GF-D8 (cell line): ENCODE results near the gene RPTOR.
"Not testable (repeated sequence)": the region's sequence is repeated elsewhere in the genome, so short reads cannot be mapped to it uniquely, and the experiment has no call there.

Experiments
- DNase-seq: peaks from one replicate; lab custom pipeline; 2025; lab: John Stamatoyannopoulos, UW

RPTOR gene

DNA sequence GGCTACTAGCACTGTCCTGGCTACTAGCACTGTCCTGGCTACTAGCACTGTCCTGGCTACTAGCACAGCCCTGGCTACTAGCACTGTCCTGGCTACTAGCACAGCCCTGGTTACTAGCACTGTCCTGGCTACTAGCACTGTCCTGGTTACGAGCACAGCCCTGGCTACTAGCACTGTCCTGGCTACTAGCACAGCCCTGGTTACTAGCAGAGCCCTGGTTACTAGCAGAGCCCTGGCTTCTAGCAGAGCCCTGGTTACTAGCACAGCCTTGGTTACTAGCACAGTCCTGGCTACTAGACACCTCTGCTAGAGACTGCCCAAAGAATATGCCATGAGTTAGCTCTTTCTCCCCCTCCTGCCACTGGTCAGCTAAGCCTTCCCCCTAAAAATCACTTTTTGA lies 200.1 kb downstream of the RPTOR start:
- DNase-seq: not testable (repeated sequence)

DNA sequence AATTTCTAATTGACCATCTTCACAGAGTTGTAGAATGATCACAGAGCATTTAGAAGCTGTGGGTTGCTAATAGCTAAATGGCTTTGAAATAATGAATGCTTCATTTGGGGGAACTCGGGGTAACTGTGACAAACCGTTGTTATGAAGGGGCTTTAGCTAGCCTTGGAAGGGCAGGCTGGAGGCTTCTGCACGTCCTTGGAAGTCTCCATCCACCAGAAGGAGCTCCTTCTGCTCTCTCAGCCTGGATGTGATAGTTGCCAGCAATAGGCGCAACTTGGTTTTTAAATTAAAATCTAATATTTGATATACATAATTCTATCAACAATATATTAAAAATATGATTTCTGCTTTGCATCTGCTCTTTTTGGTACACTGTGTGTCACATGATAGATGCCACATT lies 200.5 kb downstream of the RPTOR start:
- no peak for DNase-seq

DNA sequence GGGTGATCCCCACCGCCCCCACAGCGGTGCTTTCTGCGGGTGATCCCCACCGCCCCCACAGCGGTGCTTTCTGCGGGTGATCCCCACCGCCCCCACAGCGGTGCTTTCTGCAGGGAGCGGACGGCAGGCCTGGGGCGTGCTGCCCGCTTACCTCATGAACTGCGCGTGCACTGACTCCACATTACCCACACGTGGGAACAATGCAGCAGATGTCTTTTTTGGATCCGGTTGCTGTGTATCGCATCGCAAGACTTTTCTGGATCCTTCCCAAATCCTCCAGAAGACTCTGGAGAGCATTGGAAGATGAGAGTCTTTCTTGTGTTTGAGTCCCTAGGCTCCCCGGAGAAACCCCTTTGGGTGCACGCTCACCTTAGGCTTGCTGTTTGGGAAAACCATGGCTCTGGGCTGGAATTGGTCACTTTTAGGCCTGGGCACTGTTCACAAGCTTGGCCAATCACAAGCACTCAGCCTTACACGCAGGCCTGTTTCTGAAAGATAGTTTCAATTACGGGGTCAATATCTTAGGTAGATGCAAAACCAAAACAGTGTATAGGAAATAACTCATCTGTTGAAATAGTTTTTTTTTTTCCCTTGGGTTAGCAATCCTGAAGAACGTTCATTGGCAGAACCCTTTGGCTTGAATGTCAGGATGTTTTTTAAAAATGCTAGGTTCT lies 201.8 kb downstream of the RPTOR start:
- no peak for DNase-seq

DNA sequence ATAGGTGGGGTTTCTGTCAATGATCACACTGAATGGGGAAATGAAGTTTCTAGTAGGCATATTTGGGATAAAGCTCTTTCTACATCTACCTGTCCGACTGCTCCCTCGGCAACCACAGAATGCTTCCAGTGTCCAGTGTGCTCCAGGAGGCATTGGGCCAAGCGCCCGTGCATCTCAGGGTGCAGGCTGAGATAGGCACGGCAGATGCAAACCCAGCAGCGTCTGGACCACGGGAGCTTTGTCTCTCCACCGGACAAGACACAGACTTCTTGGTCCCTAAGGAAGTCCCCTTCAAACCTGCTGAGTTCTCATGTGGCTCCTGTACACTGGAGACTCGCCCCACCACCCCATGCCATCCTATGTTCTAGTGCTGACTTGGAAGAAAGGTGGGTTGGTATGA lies 202.8 kb downstream of the RPTOR start:
- DNase-seq: no peak

DNA sequence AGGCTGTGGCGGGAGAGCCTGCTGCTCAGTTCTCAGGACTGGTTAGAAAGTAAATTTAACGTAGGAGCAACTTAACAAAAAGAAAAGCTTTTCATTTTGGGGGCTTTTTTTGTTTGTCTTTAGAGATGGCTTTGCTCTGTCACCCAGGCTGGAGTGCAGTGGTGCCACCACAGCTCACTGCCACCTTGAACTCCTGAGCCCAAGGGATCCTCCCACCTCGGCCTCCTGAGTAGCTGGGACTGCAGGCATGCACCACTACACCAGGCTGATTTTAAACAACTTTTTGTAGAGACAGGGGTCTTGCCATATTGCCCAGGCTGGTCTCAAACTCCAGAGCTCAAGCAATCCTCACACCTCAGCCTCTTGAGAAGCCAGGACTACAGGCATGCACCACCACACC lies 205.0 kb downstream of the RPTOR start:
- no peak for DNase-seq

DNA sequence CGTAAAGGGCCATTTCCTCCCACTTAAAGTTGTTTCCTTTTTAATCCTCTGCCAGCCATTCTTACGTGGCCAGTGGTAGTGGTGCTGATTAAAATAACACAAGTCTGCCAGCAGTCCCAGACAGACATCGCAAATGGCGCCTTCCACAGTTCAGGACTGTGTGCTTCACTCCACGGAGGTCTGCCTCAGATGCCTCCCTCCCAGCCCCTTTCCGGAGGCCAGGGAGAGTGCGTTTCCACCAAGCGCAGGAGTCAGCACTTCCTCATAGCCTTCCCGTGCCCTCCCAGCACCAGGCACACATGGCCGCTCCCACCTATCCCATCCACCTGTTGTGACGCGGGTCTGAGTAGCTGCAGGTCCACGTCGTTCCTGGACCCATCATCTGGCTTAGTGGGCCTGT lies 205.6 kb downstream of the RPTOR start:
- DNase-seq: no peak

DNA sequence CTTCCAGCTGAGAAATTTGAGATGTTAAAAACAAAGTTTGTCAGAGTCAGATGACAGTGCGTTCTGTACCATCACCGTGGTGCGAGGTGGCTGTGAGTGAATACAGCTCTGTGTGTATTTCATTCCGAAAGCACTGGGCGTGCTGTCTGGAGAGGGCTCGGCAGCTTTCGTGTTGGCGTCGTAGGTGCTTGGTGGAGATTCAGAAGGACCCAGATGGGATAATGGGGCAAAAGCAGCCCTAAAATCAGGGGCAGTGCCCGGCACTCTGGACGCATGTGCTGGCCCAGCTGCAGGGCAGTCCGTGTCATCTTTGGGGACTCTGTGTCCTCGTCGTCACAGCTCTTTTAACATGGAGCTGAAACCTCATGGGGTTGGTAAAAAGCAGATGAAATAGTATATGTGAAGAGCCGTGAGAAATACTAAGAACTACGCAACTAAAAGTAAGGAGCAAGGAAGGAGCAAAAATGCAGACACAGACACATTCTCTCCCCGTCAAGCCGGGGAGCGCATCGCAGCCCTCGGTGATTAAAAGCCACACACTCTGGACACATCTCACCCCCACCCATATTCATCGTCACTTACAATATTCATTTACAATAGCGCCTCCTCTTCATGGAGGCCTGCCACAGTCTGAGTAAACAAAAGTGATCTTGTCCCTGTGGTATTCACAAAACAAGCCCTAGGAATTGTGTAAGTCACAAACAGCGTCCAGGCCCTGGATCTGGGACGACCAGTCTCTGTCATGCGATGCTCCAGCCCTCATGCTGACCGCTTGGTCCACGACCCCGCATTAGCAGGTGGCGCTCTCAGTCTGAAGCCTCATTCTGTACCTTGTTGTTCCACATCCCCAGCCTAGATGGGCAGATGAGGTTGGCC lies 206.7 kb downstream of the RPTOR start:
- DNase-seq: no peak

DNA sequence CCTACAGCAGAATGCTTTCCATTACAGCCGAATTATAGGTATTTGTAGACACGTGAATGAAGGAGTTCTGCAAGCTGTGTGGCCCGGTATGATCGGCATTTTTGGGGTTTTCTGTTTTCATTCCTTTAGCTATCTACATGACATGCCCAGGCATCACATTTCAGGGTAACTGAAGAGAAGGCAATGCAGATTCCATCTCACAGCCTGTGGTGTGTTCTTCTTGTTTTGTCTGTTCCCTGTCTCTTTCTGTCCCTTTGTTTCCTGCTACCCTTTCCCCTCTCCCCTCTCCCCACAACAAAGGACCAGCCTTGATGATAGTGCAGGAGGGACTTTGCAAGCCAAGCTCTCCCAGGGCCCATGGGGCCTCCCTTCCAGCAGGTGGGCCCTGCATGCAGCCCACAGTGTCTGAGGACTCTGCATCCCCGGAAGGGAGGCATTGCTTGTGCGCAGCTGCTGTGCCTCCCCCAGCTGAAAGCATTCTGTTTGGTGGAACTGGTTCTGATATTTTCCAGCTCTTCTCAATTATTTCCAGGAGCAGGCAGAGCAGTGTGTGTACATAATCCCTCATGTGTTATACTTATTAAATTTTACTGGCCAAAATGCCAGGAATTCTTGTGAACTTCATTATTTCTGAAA lies 207.4 kb downstream of the RPTOR start:
- DNase-seq: no peak

DNA sequence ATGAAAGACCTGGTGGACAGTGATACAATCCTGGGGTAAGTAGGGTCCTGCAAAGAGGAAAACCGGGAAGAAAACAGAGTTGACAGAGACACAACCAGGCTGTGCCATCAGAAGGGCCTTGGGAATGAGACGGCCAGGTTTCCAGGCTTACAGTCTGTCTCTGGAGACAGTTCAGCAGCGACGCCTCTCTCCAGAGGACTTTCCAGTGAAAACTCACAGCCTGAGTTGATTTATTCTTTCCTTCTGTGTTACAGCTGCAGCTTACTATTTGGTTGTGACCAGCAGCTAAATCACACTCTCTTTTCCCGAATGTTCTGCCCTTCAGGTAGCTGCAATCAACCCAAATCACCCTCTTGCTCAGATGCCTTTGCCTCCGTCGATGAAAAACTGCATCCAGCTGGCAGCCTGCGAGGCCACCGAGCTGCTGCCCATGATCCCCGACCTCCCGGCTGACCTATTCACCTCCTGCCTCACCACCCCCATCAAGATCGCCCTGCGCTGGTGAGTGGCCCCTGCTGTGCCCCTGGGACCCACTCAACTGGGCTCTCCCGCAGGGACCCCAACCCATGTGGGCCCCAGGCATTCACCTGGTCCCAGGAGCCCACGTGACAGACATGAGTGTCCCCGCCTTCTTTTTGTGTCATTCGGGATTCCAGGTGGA lies 209.2 kb downstream of the RPTOR start:
- DNase-seq: no peak

DNA sequence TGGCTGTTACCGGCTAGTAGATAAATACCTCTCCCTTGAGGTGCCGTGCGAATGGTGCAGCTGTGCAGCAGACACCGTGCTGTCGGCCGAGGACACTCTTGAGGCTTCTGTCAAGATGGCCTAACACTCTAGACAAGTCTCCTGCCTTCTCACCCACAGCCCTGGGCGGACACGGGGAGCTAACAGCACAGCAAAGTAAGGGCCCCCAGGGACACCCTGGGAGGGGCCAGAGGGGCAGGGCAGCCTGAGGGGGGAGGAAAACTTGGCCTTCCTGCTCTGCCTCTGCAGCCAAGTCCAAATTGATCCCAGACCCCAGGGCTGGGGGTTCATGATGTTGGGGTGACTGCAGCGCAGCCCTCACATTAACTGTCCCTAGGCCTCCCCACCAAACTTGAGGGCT lies 210.2 kb downstream of the RPTOR start:
- no peak for DNase-seq

DNA sequence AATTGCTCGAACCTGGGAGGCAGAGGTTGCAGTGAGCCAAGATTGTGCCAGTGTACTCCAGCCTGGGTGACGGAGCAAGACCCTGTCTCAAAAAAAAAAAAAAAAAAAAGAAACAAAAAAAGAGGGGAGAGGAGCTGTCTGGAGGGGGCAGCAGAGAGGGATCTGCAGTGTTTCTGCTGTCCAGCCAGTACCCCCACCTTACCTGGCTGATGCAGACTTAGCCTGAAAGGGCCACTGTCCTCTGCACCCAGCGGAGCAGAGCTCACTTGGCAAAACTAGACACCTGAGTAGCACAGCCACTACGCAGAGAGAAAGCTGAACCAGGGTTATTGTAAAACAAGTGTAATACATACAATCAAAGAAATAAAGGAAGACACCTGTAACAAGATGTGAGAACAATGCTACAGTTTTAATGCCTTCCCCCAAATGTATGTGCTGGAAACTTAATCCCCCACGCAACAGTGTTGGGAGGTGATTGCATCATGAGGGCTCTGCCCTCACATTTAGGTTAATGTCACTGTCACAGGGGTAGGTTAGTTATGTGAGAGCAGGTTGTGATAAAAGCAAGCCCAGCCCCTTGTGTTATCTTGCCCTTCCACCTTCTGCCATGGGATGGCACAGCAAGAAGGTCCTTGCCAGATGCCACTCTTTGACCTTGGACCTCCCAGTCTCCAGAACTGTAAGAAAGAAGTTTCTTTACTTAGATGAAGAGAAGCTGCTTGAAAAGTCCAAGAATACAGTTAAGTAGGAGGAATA lies 211.2 kb downstream of the RPTOR start:
- no peak for DNase-seq

DNA sequence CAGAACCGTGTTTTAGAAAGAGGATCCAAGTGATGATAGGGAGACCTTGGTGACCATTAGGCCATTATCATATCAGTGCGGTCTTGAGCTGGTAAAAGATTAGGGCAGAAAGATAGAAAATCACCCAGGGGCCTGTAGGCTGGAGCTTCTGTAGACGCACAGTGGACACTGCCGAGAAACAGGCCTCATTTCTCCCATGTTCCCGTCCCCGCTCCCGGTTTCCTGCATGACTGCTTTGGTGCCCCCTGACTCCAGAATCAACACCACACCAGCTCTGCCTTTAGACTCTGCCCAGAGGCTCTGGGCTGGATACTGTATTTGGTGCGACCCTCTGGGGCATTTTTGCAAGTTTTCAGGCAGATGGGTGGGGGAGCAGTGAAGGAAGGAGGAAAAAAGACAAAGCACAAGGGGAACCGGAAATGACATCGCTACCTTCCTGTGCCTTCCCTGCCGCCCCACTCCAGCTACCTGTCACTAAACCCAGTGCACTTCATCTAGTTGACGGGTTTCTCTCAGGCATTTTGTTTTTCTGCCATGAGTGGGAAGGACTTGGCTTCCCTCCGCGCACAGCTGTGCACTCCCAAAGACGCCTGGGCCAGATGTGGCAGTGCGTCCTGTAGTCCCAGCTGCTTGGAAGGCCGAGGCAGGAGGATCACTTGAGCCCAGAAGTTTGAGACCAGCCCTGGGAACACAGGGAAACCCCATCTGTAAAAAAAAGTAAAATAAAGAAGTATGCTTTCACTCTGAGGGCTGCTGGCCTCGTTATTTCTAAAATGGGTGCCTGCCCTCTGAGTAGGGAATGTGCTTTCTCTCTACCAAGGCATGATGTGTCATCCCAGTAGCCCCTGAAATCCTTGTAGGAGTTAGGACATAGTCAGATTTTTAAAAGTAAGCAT lies 214.1 kb downstream of the RPTOR start:
- no peak for DNase-seq

DNA sequence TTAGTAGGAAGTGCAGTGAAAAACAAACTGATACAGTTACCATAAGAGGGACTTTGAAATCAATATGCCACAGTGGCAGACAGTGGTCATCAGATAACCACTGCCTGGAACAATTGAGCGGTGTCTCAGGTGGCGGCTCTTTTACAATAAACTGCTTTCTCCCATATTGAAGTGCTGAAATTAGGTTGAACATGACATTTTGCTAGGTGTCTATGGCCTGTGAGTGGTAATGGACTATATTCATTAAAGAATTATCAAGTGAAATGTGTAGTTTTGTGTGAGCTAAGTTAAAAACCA lies 214.7 kb downstream of the RPTOR start:
- DNase-seq: no peak

DNA sequence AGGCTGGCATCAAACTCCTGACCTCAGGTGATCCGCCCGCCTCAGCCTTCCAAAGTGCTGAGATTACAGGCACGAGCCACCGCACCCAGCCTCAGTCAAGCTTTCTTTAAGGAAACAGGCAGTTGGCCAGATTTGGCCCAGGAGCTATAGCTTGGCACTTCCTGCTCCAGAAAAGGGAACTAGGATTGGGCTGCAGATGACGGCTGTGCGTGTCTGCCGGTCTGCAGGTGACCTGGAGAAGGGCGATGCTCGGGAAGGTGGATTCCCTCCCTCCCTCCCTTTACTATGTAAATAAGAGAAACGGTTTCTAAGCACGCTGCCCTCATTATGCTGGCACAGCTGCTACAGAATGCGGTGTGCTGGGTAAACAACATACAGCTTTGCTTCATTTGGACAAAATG lies 215.9 kb downstream of the RPTOR start:
- DNase-seq: peak; percentile 16

DNA sequence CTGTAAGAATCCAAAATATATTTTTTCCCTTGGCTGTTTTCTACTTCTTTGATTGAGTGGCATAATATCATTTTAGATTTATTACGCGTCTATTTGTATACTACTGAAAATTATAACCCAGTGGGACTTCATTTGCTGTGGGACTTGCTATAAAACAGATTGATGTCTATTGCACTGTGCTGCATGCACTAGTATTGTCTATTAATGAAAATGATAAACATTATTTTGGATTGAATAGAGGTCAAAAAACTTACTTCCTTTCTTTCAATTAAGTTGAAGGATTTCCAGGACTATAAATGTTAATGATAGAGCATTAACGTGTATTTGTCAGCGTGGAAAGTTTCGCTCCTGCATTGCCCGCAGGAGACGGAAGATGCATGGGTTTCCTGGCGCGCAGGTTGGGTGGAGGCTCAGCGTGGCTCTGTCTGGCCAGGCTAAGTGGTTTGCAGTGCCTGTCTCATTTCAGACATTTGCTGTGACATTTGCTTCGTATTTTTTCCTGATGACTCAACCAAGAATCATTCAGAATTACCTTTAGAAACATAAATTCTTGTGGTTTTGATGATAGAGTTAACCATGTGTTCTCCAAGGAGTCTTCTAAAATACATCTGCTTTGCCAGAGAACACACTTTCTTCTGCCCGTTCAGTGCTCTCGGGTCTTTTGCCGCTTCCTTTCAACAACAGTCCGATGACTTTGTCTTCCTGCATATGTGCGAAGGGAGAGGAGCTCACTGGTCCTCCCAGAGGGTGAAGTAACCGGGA lies 216.7 kb downstream of the RPTOR start:
- DNase-seq: no peak

DNA sequence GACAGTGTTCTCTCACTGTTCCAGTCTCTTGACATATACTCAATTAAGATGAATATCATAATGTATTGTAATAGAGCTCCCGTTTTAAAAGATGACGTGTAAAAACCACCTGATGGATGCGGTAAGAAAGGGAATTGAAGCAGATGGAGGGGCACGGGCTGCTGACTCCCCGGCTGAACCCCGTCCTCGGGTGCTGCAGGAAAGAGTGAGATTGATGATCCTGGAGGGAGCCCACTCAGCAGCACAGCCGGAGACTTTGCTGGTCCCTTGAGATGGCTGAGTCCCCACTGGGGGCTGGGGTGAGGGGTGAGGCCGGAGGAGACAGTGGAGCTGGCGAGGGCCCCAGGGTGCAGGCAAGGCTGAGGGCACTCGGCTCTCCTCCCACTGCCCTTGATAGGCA lies 217.4 kb downstream of the RPTOR start:
- no peak for DNase-seq

DNA sequence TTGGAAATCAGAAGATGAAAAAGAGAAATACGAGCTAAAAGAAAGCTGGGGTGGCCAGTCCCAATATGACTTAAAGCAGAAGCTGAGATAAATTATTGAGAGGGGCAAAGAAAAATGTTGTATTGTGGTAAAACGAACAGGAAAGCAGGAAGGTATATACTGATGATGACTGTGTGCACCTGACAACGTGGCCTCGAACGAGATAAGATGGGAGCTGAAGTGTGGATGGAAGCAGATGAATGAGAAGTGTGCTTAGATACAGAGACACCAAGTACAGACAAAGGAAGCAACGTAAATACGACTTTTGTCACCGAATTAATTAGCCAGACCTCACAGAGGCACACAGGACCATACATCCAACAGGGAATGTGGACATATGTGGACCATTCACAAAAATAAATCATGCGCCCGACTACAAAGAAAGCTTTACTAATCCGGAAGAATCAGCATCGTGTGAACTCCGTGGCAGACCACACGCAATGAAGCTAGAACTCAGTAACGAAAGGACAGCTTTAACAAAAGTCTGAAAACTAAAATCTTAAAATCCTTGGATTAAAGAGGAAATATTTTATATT lies 218.7 kb downstream of the RPTOR start:
- DNase-seq: no peak

DNA sequence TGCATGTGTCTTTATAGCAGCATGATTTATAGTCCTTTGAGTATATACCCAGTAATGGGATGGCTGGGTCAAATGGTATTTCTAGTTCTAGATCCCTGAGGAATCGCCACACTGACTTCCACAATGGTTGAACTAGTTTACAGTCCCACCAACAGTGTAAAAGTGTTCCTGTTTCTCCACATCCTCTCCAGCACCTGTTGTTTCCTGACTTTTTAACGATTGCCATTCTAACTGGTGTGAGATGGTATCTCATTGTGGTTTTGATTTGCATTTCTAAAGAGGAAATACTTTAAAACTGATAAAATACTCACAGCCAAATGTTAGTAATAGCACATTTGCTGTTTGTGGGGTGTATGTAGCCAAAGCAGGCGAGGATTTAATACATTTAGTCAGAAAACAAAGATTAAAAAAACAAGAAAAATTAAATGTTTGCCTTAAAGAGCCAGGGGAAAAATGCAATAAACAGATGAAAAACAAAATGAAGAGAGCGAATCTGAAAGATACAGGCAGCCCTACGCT lies 220.0 kb downstream of the RPTOR start:
- peak; percentile 60 for DNase-seq

DNA sequence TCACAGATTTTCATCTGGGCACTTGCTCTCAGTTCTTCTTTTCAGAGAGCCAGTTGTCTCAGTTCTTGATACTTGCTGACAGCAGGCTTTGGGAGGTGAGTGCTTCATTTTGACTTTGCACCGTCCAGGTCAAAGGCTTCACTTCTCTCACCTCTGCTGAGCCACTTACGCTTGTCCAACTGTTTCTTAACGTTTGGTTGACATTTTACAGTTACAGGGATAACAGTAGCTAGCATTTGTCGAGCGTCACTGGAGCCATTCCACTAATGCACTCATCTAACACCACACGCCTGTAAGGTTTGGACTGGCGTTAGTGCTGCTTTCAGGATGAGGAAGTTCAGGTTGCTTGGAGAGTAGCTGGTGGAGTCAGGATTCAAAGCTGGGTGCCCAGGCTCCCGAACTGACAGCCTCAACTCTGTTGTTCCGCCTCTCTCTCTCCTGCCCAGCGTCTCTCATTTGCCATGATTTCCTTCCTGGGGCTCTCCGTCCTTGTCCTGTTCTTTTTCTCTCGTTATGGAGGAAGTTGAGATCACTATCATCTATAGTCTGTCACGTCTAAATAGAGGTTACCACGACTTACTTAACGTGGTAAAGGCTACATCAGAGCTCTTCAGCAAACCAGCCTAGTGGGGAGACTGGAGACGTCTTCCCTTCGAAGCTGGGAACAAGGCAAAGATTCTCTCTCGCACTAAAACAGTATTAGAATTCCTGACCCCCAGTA lies 220.8 kb downstream of the RPTOR start:
- DNase-seq: peak; percentile 79
